Neural progenitor cell (in vitro differentiated cells): Measurements from ENCODE around the gene SLC37A4. TPM values are rescaled to one million over a fixed set of nuclear protein-coding genes. Genes with fewer than 3 reads are reported as not detected.

Experiments
- DNase-seq: peaks from one replicate; pipeline ENCODE4 v3.0.0-alpha.2; 2016; ENCODE audit warnings: low spot score
- H2AFZ ChIP-seq: fragments of 200-600 bp; sonication (generic); replicated peaks from 2 replicates; pipeline ENCODE4 v1.6.1; 2016; ENCODE audit warnings: antibody characterized with exemption
- H3F3A ChIP-seq: fragments of 200-600 bp; sonication (generic); 2 replicates; pipeline ENCODE4 v1.6.1; 2016; ENCODE audit warnings: antibody characterized with exemption, low read depth
- H3K27ac ChIP-seq: fragments of 200-600 bp; sonication (generic); 2 replicates; pipeline ENCODE4 v1.5.1; 2016; ENCODE audit warnings: mild to moderate bottlenecking
- H3K27me3 ChIP-seq: fragments of 200-600 bp; sonication (generic); 2 replicates; pipeline ENCODE4 v1.6.1; 2016; ENCODE audit warnings: mild to moderate bottlenecking, moderate library complexity
- H3K36me3 ChIP-seq: fragments of 200-600 bp; sonication (generic); 2 replicates; pipeline ENCODE4 v1.5.1; 2016
- H3K4me1 ChIP-seq: fragments of 200-600 bp; sonication (generic); 2 replicates; pipeline ENCODE4 v1.6.1; 2016; ENCODE audit warnings: mixed run types
- H3K4me2 ChIP-seq: fragments of 200-600 bp; sonication (generic); 2 replicates; pipeline ENCODE4 v1.6.1; 2016
- H3K4me3 ChIP-seq: fragments of 200-600 bp; sonication (generic); 2 replicates; pipeline ENCODE4 v1.5.1; 2016
- H3K79me2 ChIP-seq: fragments of 200-600 bp; sonication (generic); 2 replicates; pipeline ENCODE4 v1.6.1; 2016; ENCODE audit warnings: low read depth
- H3K9ac ChIP-seq: fragments of 200-600 bp; sonication (generic); 2 replicates; pipeline ENCODE4 v1.6.1; 2016
- H3K9me3 ChIP-seq: fragments of 200-600 bp; sonication (generic); 2 replicates; pipeline ENCODE4 v1.5.1; 2016; ENCODE audit warnings: low read depth
- H4K20me1 ChIP-seq: fragments of 200-600 bp; sonication (generic); 2 replicates; pipeline ENCODE4 v1.6.1; 2016; ENCODE audit warnings: low read depth
- H3K27ac Mint-ChIP-seq: 3 replicates; pipeline ENCODE4 v1.8.0; 2021; ENCODE audit warnings: mixed read lengths
- H3K27me3 Mint-ChIP-seq: 2 replicates; pipeline ENCODE4 v1.8.0; 2022; ENCODE audit warnings: low read depth, mild to moderate bottlenecking, inconsistent platforms, moderate library complexity, mixed read lengths; ENCODE audit not compliant: insufficient read depth
- H3K36me3 Mint-ChIP-seq: 3 replicates; pipeline ENCODE4 v1.8.0; 2021; ENCODE audit warnings: mixed read lengths
- H3K4me1 Mint-ChIP-seq: 3 replicates; pipeline ENCODE4 v1.8.0; 2021; ENCODE audit warnings: mixed read lengths
- H3K4me3 Mint-ChIP-seq: 3 replicates; pipeline ENCODE4 v1.8.0; 2021; ENCODE audit warnings: mild to moderate bottlenecking, moderate library complexity, mixed read lengths
- H3K9me3 Mint-ChIP-seq: 3 replicates; pipeline ENCODE4 v1.8.0; 2020; ENCODE audit warnings: mixed read lengths
- CTCF ChIP-seq: fragments of 200-600 bp; sonication (generic); IDR thresholded peaks from 2 replicates; pipeline ENCODE4 v1.5.1; 2017; ENCODE audit warnings: antibody characterized with exemption, mild to moderate bottlenecking
- EZH2 ChIP-seq: fragments of 200-600 bp; sonication (generic); IDR thresholded peaks from 2 replicates; pipeline ENCODE4 v1.6.1; 2017; ENCODE audit warnings: antibody characterized with exemption, mild to moderate bottlenecking, moderate library complexity
- EZH2phosphoT487 ChIP-seq: fragments of 200-600 bp; sonication (generic); IDR thresholded peaks from 2 replicates; pipeline ENCODE4 v1.6.1; 2017; ENCODE audit warnings: antibody characterized with exemption
- total RNA-seq: library from RNA; depleted of rRNA; stranded (reverse); fragments of >200 nt; gene quantifications from 2 replicates; pipeline ENCODE4 v1.2.3, GENCODE V29; 2015; ENCODE audit warnings: low replicate concordance

The SLC37A4 gene
- total RNA-seq, 1 donor from 2014 or later = 55.2 TPM

DNA sequence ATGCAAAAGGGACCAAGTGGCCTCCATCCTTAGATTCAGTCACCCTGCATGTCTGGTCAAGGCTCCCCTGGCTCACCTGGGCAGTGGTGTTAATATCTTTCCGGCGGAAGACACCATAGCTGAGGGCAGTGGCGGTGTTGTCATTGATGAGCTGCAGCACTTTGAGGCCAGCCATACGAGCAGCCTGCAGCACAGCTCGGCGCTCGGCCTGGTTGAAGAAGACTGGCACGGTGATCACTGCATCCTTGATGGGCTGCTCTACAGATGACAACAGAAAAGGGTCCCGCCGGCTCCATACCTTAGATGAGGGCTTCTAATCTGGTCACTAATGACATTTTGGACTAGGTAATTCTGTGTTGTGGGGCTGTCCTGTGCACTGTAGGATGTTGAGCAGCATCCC is 23.7 kb upstream of the SLC37A4 start:
- no peak overlapping the region for H3K27ac Mint-ChIP-seq
- no peaks in the 10 kb centered on the region for H3K27me3 ChIP-seq
- H3K4me1 Mint-ChIP-seq = peaks cover 18% of the 10 kb centered on the region
- no peak overlapping the region for H3K4me3 ChIP-seq
- no peak overlapping the region for H3K4me2 ChIP-seq
- no peaks in the 10 kb centered on the region for H3K9me3 ChIP-seq
- H3K27ac ChIP-seq = no peak overlapping the region
- H2AFZ ChIP-seq = no peak overlapping the region
- H3K27me3 Mint-ChIP-seq = peaks cover 6% of the 10 kb centered on the region
- H3K4me3 Mint-ChIP-seq = peak overlapping the region; percentile 72
- H3K36me3 ChIP-seq = no peaks in the 10 kb centered on the region
- peaks cover 36% of the 10 kb centered on the region for H3K36me3 Mint-ChIP-seq
- no peaks in the 10 kb centered on the region for H3K9me3 Mint-ChIP-seq
- peaks cover 12% of the 10 kb centered on the region for H4K20me1 ChIP-seq
- DNase-seq = no peak
- H3K9ac ChIP-seq = no peak overlapping the region
- H3K4me1 ChIP-seq = peaks cover 6% of the 10 kb centered on the region
- H3K79me2 ChIP-seq = peaks cover 42% of the 10 kb centered on the region
- peaks cover 16% of the 10 kb centered on the region for H3F3A ChIP-seq
- TF ChIP-seq EZH2 = no peak
- no peak for TF ChIP-seq EZH2phosphoT487
- TF ChIP-seq CTCF = no peak

- Mint-ChIP-seq H3K27ac (no peak overlapping the region), H3K4me1 (peaks cover 8% of the 10 kb centered on the region), H3K4me3 (peak overlapping the region; percentile 43), H3K9me3 (no peaks in the 10 kb centered on the region), H3K27me3 (peaks cover 4% of the 10 kb centered on the region), H3K36me3 (peaks cover 45% of the 10 kb centered on the region)
- H3K79me2 ChIP-seq = peaks cover 35% of the 10 kb centered on the region
- TF ChIP-seq EZH2phosphoT487 = no peak
- TF ChIP-seq CTCF = no peak
- TF ChIP-seq EZH2 = no peak
- no peak overlapping the region for H3K27ac ChIP-seq
- no peaks in the 10 kb centered on the region for H3K36me3 ChIP-seq
- H4K20me1 ChIP-seq = peaks cover 12% of the 10 kb centered on the region
- H3F3A ChIP-seq = peaks cover 5% of the 10 kb centered on the region
- H3K9ac ChIP-seq = no peak overlapping the region
- no peak overlapping the region for H2AFZ ChIP-seq
- no peaks in the 10 kb centered on the region for H3K27me3 ChIP-seq
- H3K4me1 ChIP-seq = no peaks in the 10 kb centered on the region
- H3K9me3 ChIP-seq = no peaks in the 10 kb centered on the region
- H3K4me2 ChIP-seq = no peak overlapping the region
- no peak overlapping the region for H3K4me3 ChIP-seq
- no peak for DNase-seq
These were observed 21.6 kb upstream of the SLC37A4 start for GRCh38 chr11:119052163-119052814.

DNA sequence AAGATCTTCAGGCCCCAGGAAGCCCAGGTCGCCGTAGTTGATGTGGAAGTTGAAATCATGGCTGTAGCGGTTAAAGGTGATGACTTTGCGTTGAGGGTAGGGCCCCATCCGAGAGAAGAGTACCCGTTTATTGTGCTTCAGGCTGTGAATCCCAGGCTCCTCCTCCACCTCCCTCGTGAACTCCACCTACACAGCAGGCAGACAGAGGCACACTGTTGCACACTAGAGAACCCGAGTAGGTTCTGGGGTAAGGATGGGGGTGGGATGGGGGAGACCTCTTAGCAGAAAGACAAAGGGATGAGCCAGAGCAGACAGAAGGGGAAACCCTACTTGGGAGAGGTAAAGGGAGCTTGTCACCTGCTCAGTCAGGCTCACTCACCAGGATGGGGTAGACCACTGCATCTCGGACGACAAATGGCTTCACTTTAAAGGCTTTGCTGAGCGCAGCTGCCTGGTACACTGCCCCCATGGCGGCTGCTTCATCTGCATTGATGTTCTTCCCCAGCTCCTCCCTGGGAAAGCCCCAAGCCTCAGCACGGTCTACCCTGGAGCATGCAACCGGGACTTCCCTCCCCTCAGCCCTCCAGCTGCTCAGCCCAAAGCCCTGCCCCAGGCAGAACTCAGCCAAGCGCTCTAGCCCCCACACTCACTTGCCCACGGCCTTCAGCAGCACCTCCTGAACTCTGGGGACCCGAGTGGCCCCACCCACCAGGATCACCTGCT is 20.9 kb upstream of the SLC37A4 start:
- Mint-ChIP-seq H3K4me3 (peak overlapping the region; percentile 43), H3K4me1 (peaks cover 8% of the 10 kb centered on the region), H3K9me3 (no peaks in the 10 kb centered on the region), H3K27me3 (peaks cover 6% of the 10 kb centered on the region), H3K27ac (no peak overlapping the region), H3K36me3 (peaks cover 48% of the 10 kb centered on the region)
- Histone ChIP-seq H3K9ac (no peak overlapping the region), H2AFZ (no peak overlapping the region), H4K20me1 (peaks cover 12% of the 10 kb centered on the region), H3K4me2 (no peak overlapping the region), H3K9me3 (no peaks in the 10 kb centered on the region), H3K4me1 (no peaks in the 10 kb centered on the region), H3K4me3 (no peak overlapping the region), H3K36me3 (no peaks in the 10 kb centered on the region), H3K27ac (no peak overlapping the region), H3K79me2 (peaks cover 31% of the 10 kb centered on the region), H3F3A (peaks cover 4% of the 10 kb centered on the region), H3K27me3 (no peaks in the 10 kb centered on the region)
- DNase-seq = no peak
- TF ChIP-seq CTCF (no peak), EZH2phosphoT487 (no peak), EZH2 (no peak)
